HuH-7 (cell line): ENCODE data around the gene FA2H.
A peak's percentile ranks its signal among the peaks of the same experiment; 100 is the strongest.
"Not testable (repeated sequence)": the region's sequence is repeated elsewhere in the genome, so short reads cannot be mapped to it uniquely, and the experiment has no call there.

Experiments used
- DNase-seq: peaks from one replicate; pipeline ENCODE4 v3.0.0; 2011; ENCODE audit warnings: low spot score

Gene FA2H, protein sequence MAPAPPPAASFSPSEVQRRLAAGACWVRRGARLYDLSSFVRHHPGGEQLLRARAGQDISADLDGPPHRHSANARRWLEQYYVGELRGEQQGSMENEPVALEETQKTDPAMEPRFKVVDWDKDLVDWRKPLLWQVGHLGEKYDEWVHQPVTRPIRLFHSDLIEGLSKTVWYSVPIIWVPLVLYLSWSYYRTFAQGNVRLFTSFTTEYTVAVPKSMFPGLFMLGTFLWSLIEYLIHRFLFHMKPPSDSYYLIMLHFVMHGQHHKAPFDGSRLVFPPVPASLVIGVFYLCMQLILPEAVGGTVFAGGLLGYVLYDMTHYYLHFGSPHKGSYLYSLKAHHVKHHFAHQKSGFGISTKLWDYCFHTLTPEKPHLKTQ

GRCh38 chr16:74774223-74775139 lies at the start of gene FA2H:
Gene FA2H, minus strand, starts transcription at chr16:74774820. Its CDS starts 65 bp downstream, at chr16:74774755.
- DNase-seq, result peak; percentile 97

GRCh38 chr16:74817851-74818250 lies 43.2 kb upstream of the FA2H start:
- peak; percentile 36 for DNase-seq

GRCh38 chr16:74813109-74813641 lies 38.6 kb upstream of the FA2H start:
- peak; percentile 95 for DNase-seq

- no peak for DNase-seq
Measured at GRCh38 chr16:74811911-74812310, 37.3 kb upstream of the FA2H start.

DNA sequence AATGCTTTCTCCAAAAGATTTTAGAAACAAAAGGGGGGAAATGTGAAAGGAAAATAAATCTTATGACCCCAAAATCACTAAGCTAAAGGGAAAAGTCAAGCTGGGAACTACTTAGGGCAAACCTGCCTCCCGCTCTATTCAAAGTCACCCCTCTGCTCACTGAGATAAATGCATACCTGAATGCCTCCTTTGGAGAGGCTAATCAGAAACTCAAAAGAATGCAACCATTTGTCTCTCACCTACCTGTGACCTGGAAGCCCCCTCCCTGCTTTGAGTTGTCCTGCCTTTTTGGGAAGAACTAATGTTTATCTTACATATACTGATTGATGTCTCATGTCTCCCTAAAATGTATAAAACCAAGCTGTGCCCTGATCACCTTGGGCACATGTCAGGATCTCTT lies 36.6 kb upstream of the FA2H start:
- not testable (repeated sequence) for DNase-seq

- DNase-seq, result no peak
Measured at GRCh38 chr16:74807052-74807646, 32.5 kb upstream of the FA2H start.

DNA sequence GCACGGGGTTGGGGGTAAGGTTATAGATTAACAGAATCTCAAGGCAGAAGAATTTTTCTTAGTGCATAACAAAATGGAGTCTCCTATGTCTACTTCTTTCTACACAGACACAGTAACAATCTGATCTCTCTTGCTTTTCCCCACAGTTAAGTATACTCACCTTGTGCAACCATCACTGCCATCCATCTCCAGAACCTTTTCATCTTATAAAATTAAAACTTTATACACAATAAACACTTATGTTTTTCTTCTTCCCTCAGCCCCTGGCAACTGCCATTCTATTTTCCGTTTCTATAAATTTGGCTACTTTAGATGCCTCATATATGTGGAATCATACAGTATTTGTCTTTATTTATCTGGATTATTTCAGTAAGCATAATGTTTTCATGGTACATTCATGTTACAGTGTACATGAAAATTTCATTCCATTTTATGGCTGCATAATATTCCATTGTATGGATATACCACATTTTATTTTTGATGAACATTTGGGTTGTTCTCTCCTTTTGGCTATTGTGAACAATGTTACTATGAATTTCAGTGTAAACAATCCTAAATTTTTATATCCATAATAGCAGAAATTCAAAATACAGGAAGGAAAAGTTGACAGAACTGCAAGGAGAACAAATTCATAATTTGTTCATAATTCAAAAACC lies 25.7 kb upstream of the FA2H start:
- DNase-seq, result no peak

DNA sequence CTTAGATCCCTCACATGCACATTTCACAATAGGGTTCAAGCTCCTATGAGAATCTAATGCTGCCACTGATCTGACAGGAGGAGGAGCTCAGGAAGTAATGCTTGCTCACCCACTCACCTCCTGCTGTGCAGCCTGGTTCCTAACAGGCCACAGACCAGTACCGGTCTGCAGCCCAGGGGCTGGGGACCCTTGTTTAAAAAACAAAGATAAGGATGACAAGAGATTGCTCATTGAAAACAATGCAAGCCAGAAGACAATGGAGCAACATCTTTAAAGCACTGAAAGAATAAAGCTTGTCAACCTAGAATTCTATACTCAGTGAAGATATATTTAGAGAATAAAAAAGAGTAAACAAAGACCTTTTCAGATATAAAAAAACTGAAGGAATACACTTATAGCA lies 22.8 kb upstream of the FA2H start:
- no peak for DNase-seq

DNA sequence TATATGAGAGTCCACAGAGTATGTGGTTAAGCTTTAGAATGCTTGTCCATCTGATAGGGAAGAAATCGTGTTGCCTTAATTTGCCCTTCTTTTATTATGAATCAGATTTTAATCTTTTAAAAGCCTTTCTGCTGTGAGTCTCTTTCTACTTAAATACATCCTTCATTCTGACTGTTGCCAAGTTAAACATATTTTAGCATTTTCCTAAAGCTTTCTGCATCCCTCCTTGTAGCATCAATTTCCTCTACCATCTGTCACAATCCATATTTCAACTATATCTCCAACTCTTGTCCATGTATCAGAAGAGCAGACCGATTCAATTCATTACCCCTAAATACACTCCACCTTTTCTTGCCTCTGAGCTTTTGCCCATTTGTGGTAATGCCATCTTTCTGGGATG lies 20.5 kb upstream of the FA2H start:
- DNase-seq, result no peak

DNA sequence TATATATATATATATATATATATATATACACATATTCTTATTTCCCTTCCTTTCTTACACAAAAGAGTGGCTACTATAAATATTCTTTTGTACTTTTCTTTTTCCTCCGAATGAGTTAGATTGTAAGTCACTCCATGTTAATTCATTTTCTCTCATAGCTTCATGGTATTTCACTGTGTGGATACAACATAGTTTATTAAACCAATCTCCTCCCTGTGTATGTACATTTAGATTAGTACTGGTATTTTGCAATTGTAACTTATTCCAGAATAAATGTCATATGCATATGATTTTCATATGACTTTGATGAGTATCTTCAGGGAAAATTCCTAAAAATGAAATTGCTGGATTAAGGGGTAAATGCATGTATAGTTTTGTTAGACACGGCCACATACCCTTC lies 20.0 kb upstream of the FA2H start:
- no peak for DNase-seq

- no peak for DNase-seq
Measured at GRCh38 chr16:74793571-74793970, 19.0 kb upstream of the FA2H start.

DNA sequence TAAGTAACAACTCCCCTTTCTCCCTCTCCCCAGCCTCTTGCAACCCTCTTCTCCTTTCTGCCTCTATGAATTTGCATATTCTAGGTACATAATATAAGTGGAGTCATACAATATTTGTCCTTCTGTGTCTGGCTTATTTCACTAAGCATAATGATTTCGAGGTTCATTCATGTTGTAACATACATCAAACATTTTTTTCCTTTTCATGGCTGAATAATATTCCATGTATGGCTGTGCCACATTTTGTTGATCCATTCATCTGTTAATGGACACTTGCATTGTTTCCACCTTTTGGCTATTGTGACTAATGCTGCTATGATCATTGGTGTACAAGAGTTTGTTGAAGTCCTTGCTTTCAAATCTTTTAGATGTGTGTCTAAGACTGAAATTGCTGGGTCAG lies 17.6 kb upstream of the FA2H start:
- no peak for DNase-seq

DNA sequence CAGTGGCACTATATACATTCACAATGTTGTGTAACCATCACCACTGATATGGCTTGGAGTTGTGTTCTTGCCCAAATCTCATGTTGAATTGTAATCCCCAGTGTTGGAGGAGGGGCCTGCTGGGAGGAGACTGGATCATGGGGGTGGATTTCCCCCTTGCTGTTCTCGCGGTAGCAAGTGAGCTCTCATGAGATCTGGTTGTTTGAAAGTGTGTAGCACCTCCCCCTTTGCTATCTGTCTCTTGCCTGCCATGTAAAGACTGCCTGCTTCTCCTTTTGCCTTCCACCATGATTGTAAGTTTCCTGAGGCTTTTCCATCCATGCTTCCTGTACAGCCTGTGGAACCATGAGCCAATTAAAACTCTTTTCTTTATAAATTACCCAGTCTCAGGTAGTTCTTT lies 17.1 kb upstream of the FA2H start:
- DNase-seq, result not testable (repeated sequence)

DNA sequence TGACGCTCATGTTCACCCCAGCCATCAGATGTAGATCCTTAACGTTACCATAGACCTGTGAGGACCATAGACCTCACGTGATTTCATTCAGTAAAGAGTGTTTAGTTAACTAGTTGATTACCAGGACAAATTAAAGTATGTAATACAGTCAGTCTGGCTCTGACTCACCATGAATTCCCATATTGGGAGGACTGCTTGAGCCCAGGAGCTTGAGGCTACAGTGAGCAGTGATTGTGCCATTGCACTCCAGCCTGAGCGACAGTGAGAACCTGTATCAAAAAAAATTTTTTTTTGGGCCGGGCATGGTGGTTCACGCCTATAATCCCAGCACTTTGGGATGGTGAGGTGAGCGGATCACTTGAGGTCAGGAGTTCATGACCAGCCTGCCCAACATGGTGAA lies 13.5 kb upstream of the FA2H start:
- no peak for DNase-seq

- no peak for DNase-seq
Measured at GRCh38 chr16:74785031-74785430, 10.4 kb upstream of the FA2H start.

GRCh38 chr16:74778646-74779045 lies 4.0 kb upstream of the FA2H start:
- DNase-seq, result no peak

DNA sequence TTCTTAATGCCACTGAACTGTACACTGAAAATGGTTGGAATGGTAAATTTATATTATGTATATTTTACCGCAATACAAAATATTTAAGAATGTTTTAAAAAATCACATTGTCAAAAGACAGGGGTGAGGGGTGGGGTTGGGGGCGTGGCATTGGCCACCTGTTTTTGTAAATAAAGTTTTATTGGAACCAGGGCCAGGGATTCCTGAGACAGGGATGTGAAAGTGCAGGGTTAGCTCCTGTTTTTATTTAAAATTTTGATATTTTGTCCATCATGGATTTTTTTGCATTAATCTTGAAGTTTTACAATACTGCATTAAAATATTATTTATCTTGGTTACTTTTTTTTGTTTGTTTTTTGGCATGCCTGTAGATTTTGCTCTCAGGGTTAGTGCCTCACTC lies 2.3 kb upstream of the FA2H start:
- no peak for DNase-seq

GRCh38 chr16:74775255-74775654 lies 635 bp upstream of the FA2H start:
- no peak for DNase-seq

DNA sequence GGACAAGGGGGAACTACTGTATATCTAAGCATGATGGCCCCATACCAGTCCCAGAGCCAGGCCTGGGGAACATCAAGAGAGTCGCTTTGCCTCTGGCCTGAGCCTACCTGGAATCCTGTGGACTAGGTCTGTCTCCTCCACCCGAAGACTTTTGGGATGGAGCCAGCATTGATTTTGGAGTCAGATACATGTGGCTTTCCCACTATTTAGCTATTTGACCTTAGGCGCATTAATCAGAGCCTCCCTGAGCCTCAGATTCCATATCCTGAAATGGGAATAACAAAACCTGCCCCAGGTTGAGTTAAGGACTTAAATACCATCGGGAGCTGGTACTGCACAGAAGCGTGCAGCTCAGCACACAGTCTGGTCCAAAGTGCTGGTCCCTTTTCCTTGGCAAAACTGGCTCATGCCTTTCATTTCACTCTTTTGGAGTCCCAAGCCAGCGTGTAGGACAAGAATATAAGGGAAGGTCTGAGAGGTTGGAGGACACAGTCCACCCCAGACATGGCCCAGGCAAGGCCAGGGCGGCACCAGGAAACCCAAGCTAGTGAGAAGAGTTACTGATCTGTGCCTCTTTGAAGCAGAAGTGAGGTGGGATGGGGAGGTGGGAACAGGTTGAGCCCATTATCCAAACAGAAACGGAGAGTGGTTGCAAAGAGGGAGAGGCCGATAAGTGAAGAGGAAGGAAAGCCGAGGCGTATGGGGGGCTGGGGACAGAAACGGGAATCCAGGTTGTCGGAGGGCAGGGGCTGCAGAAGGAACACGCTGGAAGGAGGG lies 986 bp downstream of the FA2H start:
- DNase-seq, result no peak

- DNase-seq, result no peak
Measured at GRCh38 chr16:74771656-74772315, 2.8 kb downstream of the FA2H start.
